ENCODE data around the gene MYPN.

DNA sequence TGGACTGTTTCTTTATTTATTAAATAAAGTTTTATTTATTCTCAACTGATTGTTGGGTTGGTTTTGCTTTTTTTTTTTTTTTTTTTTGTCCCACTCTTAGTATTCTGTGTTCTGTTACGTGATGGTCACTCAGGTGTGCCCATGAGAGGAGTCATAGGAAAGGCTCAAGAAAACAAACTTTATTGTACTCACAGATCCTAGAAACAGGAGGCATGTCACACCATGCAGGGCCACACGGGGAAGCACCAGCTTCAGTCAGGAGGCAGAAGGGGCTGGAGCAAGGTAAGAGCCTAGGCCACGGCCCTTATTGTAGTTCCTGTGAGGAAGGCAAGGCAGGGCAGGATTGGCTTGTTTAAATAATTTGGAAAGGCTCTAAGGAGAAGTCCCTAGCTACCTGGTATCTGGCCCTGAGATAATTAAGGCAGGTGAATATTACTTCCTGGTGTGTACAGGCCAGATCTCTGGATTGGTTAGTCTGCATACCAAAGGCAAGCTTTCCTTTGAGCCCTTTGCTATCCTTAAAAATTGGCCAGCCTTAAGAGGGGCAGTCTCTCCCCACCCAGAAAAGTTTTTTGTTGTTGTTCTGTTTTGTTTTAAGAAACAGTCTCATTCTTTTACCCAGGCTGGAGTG is 114.4 kb downstream of the MYPN start:
- TF ChIP-seq, protein P1, sequence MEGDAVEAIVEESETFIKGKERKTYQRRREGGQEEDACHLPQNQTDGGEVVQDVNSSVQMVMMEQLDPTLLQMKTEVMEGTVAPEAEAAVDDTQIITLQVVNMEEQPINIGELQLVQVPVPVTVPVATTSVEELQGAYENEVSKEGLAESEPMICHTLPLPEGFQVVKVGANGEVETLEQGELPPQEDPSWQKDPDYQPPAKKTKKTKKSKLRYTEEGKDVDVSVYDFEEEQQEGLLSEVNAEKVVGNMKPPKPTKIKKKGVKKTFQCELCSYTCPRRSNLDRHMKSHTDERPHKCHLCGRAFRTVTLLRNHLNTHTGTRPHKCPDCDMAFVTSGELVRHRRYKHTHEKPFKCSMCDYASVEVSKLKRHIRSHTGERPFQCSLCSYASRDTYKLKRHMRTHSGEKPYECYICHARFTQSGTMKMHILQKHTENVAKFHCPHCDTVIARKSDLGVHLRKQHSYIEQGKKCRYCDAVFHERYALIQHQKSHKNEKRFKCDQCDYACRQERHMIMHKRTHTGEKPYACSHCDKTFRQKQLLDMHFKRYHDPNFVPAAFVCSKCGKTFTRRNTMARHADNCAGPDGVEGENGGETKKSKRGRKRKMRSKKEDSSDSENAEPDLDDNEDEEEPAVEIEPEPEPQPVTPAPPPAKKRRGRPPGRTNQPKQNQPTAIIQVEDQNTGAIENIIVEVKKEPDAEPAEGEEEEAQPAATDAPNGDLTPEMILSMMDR (IDR thresholded peaks at IDR 0.05; ENCODE audit: low read length): peak; percentile 43
- TF ChIP-seq EZH2 (IDR thresholded peaks at IDR 0.05; ENCODE audit: borderline replicate concordance, low read length): no peak

Measured in OCI-LY1 (cell line).